ENCODE results near the gene SLC19A3. TPM values are rescaled to one million over a fixed set of nuclear protein-coding genes. Genes with fewer than 3 reads are reported as not detected.

The SLC19A3 gene
- total RNA-seq, 4 donors from 2014 or later = 0.79 to 2.6 (median 0.86) TPM

- 72 to 79% methylated on average over 3 of the region's 3 CpGs for WGBS, 2 donors
- intact Hi-C loops (cut with DNase I) = no loop called here
- H3K27ac ChIP-seq = no peak overlapping the region
- H3K9me3 ChIP-seq = no peaks in the 10 kb centered on the region
- no peak overlapping the region for H3K4me3 ChIP-seq (replicated peaks in 1 of 3)
- TF ChIP-seq CTCF (IDR thresholded peaks at IDR 0.05) (no peak), POLR2A (IDR thresholded peaks at IDR 0.05) (no peak)
- no peaks in the 10 kb centered on the region for H3K36me3 ChIP-seq
- no peaks in the 10 kb centered on the region for H3K4me1 ChIP-seq
- no peaks in the 10 kb centered on the region for H3K27me3 ChIP-seq
- no peak for DNase-seq
These were observed 83.6 kb downstream of the SLC19A3 start for GRCh38 chr2:227634201-227634600.

Small RNA genes within 50 kb of the gene (small RNA-seq; reads per million reads assigned to genes)
- not detected for gene RNA5SP121

Other genes starting within 250 kb of the SLC19A3 start
- gene AGFG1, start 245.9 kb downstream of the SLC19A3 start, total RNA-seq = 10 to 100 TPM; 50.0 to 69.2 (median 58.9) TPM
- gene SCYGR2, start 119.1 kb downstream of the SLC19A3 start, total RNA-seq = not detected
- gene SCYGR3, start 103.2 kb downstream of the SLC19A3 start, total RNA-seq = not detected
- not detected for gene SCYGR4, start 100.5 kb downstream of the SLC19A3 start, total RNA-seq
- gene SCYGR5, start 51.2 kb downstream of the SLC19A3 start, total RNA-seq = not detected
- not detected for gene SCYGR6, start 6.7 kb upstream of the SLC19A3 start, total RNA-seq
- not detected for gene SCYGR7, start 10.3 kb upstream of the SLC19A3 start, total RNA-seq
- not detected for gene SCYGR8, start 27.9 kb upstream of the SLC19A3 start, total RNA-seq
- not detected for gene CCL20, start 95.8 kb upstream of the SLC19A3 start, total RNA-seq
- not detected for gene DAW1, start 153.6 kb upstream of the SLC19A3 start, total RNA-seq